C4-2B (cell line): ENCODE measurements around the gene TMEM150C.

Source experiments
- ZFX ChIP-seq: fragments of 450-650 bp; IDR thresholded peaks from 2 replicates; pipeline ENCODE4 v1.6.1; 2017
- TF ChIP-seq, protein P1 (sequence below): fragments of 450-650 bp; conservative IDR thresholded peaks from 2 replicates; pipeline ENCODE4 v1.5.1; 2017; ENCODE audit warnings: mild to moderate bottlenecking

DNA sequence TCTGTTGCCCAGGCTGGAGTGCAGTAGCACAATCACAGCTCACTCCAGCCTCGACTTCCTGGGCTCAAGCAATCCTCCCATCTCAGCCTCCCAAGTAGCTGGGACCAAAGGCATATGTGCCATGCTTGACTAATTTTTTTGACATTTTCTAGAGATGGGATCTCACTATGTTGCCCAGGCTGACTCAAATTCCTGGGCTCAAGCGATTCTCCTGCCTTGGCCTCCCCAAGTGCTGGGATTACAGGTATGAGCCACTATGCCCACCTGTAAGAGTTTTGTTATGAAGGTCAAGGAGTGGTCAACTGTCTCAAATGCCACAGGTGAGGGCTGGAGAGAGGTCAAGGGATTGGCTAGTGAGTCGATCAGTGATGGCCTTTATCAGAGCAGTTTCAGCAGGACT lies 32.5 kb downstream of the TMEM150C start:
- TF ChIP-seq, protein P1, sequence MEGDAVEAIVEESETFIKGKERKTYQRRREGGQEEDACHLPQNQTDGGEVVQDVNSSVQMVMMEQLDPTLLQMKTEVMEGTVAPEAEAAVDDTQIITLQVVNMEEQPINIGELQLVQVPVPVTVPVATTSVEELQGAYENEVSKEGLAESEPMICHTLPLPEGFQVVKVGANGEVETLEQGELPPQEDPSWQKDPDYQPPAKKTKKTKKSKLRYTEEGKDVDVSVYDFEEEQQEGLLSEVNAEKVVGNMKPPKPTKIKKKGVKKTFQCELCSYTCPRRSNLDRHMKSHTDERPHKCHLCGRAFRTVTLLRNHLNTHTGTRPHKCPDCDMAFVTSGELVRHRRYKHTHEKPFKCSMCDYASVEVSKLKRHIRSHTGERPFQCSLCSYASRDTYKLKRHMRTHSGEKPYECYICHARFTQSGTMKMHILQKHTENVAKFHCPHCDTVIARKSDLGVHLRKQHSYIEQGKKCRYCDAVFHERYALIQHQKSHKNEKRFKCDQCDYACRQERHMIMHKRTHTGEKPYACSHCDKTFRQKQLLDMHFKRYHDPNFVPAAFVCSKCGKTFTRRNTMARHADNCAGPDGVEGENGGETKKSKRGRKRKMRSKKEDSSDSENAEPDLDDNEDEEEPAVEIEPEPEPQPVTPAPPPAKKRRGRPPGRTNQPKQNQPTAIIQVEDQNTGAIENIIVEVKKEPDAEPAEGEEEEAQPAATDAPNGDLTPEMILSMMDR: no peak
- no peak for TF ChIP-seq ZFX
